ENCODE measurements around the gene ZNF778. TPM values are rescaled to one million over a fixed set of nuclear protein-coding genes. Genes with fewer than 3 reads are reported as not detected.

The ZNF778 gene
- total and polyA plus RNA-seq, 2 of the 13 experiments (the other 11 are each of a cell fraction or from before 2014, with no cell fraction given) = 3.8 to 7.2 TPM

- TF ChIP-seq SOX13 (IDR thresholded peaks at IDR 0.05) (peak; percentile 32; the same call in 1 of the 2 replicates), SOX13 (CRISPR knock-in tag; conservative IDR thresholded peaks at IDR 0.05 in 1 of 2, IDR thresholded peaks at IDR 0.05 in 1 of 2) (peak in 1 of 2 experiments; percentile 19; a peak in 2 of 4 replicates), SNAPC4 (CRISPR knock-in tag; IDR thresholded peaks at IDR 0.05) (peak; percentile 84; the same call in 1 of the 2 replicates), THAP7 (CRISPR knock-in tag; IDR thresholded peaks at IDR 0.05) (peak; percentile 95), ZNF232 (CRISPR knock-in tag; IDR thresholded peaks at IDR 0.05; ENCODE audit: borderline replicate concordance) (peak; percentile 85; the same call in 1 of the 2 replicates), SRSF1 (optimal IDR thresholded peaks at IDR 0.05; ENCODE audit: low read depth, low read length) (peak; percentile 6), HNRNPH1 (optimal IDR thresholded peaks at IDR 0.05; ENCODE audit: low read depth, low read length) (peak; percentile 47), CEBPG (CRISPR knock-in tag; IDR thresholded peaks at IDR 0.05) (no peak), SRSF4 (IDR thresholded peaks at IDR 0.05; ENCODE audit: low read depth, low read length, poor library complexity, severe bottlenecking) (no peak), ZNF670 (CRISPR knock-in tag; IDR thresholded peaks at IDR 0.05; ENCODE audit: borderline replicate concordance) (peak; percentile 10; the same call in 1 of the 2 replicates), SYNCRIP (IDR thresholded peaks at IDR 0.05; ENCODE audit: insufficient read depth, low read depth, low read length) (no peak), ZNF180 (CRISPR knock-in tag; IDR thresholded peaks at IDR 0.05; ENCODE audit: borderline replicate concordance, low read depth) (peak; percentile 71; the same call in 1 of the 2 replicates)
- TF ChIP-seq, protein P1, sequence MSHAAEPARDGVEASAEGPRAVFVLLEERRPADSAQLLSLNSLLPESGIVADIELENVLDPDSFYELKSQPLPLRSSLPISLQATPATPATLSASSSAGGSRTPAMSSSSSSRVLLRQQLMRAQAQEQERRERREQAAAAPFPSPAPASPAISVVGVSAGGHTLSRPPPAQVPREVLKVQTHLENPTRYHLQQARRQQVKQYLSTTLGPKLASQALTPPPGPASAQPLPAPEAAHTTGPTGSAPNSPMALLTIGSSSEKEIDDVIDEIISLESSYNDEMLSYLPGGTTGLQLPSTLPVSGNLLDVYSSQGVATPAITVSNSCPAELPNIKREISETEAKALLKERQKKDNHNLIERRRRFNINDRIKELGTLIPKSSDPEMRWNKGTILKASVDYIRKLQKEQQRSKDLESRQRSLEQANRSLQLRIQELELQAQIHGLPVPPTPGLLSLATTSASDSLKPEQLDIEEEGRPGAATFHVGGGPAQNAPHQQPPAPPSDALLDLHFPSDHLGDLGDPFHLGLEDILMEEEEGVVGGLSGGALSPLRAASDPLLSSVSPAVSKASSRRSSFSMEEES (CRISPR knock-in tag; IDR thresholded peaks at IDR 0.05) = 0 out of 2 replicates have a peak, but pooled peaks have one; percentile 46
- TF ChIP-seq, protein P2, sequence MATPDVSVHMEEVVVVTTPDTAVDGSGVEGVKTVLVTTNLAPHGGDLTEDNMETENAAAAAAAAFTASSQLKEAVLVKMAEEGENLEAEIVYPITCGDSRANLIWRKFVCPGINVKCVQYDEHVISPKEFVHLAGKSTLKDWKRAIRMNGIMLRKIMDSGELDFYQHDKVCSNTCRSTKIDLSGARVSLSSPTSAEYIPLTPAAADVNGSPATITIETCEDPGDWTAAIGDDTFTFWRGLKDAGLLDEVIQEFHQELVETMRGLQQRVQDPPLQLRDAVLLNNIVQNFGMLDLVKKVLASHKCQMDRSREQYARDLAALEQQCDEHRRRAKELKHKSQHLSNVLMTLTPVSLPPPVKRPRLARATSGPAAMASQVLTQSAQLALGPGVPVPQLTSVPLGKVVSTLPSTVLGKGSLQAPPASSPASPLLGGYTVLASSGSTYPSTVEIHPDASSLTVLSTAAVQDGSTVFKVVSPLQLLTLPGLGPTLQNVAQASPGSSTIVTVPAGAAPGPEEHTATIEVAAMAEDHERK (CRISPR knock-in tag; IDR thresholded peaks at IDR 0.05; ENCODE audit: low read depth) = no peak
- TF ChIP-seq, protein P3, sequence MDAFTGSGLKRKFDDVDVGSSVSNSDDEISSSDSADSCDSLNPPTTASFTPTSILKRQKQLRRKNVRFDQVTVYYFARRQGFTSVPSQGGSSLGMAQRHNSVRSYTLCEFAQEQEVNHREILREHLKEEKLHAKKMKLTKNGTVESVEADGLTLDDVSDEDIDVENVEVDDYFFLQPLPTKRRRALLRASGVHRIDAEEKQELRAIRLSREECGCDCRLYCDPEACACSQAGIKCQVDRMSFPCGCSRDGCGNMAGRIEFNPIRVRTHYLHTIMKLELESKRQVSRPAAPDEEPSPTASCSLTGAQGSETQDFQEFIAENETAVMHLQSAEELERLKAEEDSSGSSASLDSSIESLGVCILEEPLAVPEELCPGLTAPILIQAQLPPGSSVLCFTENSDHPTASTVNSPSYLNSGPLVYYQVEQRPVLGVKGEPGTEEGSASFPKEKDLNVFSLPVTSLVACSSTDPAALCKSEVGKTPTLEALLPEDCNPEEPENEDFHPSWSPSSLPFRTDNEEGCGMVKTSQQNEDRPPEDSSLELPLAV (CRISPR knock-in tag; conservative IDR thresholded peaks at IDR 0.05; ENCODE audit: low read depth) = no peak
These were observed 23.9 kb downstream of the ZNF778 start (continued) for GRCh38 chr16:89241187-89242007.

Measured in HepG2 (cell line).